B cell (primary cell): ENCODE measurements around the gene DENND5B. TPM values are rescaled to one million over a fixed set of nuclear protein-coding genes. Genes with fewer than 3 reads are reported as not detected.

Experiments
- ATAC-seq: fragments of 200-7000 bp; cut with Tn5 transposase; one replicate; pipeline ENCODE4 v1.10.0; 2021; ENCODE audit warnings: low read depth, mild to moderate bottlenecking, moderate number of reproducible peaks, moderate library complexity
- CTCF ChIA-PET: fragments of 350-600 bp; sonication (Branson Sonifier 250); formaldehyde crosslinking; loops from one replicate; lab custom pipeline; 2021; ENCODE audit warnings: antibody characterized with exemption, inconsistent platforms; lab: Charles Lee
- POLR2A ChIA-PET: fragments of 350-600 bp; sonication (Branson Sonifier 250); formaldehyde crosslinking; loops from one replicate; lab custom pipeline; 2021; ENCODE audit warnings: antibody characterized with exemption; lab: Charles Lee
- DNase-seq: peaks from one replicate; pipeline ENCODE4 v3.0.0; 2013
- H2AFZ ChIP-seq: 2 replicates; pipeline ENCODE4 v1.6.1; 2012; ENCODE audit warnings: mild to moderate bottlenecking, low read depth, low read length; ENCODE audit not compliant: insufficient read depth, poor library complexity, severe bottlenecking
- H3K27ac ChIP-seq, 2 donors: 1 replicate in 1 of 2; 2 replicates in 1 of 2; pipeline ENCODE4 v1.5.1; 2012 to 2013; ENCODE audit warnings: low read length in 2 of 2, mild to moderate bottlenecking in 2 of 2, moderate library complexity in 1 of 2
- H3K27me3 ChIP-seq, 4 experiments: fragments of 200-600 bp in 1 of 4; sonication (generic) in 1 of 4; replicated peaks in 1 of 4; 1 replicate in 2 of 4; 2 replicates in 2 of 4; pipeline versions ENCODE4 v1.6.1 to v1.7.0; 2013 to 2016; ENCODE audit warnings: low read length in 3 of 4, mild to moderate bottlenecking in 2 of 4, mixed read lengths in 1 of 4, moderate library complexity in 1 of 4; ENCODE audit not compliant: insufficient read depth in 4 of 4, control insufficient read depth in 3 of 4; ENCODE audit errors: control extremely low read depth in 1 of 4
- H3K36me3 ChIP-seq, 2 experiments: replicated peaks in 1 of 2; 1 replicate in 1 of 2; 2 replicates in 1 of 2; pipeline versions ENCODE4 v1.6.1 to v1.7.1; 2013; ENCODE audit warnings: low read length in 1 of 2; ENCODE audit not compliant: insufficient read depth in 2 of 2, control insufficient read depth in 1 of 2; ENCODE audit errors: control extremely low read depth in 1 of 2, extremely low read depth in 1 of 2
- H3K4me1 ChIP-seq, 2 donors: fragments of 200-600 bp in 1 of 2; sonication (generic) in 1 of 2; 1 replicate in 1 of 2; 2 replicates in 1 of 2; pipeline versions ENCODE4 v1.5.1 to v1.6.1; 2013 to 2017; ENCODE audit warnings: low read length in 2 of 2; ENCODE audit not compliant: control insufficient read depth in 2 of 2, insufficient read depth in 2 of 2
- H3K4me2 ChIP-seq: replicated peaks from 2 replicates; pipeline ENCODE3; 2012; ENCODE audit warnings: mild to moderate bottlenecking, low read depth, low read length; ENCODE audit not compliant: poor library complexity, severe bottlenecking
- H3K4me3 ChIP-seq, 5 experiments: fragments of 200-600 bp in 1 of 5; sonication (generic) in 1 of 5; 1 replicate in 3 of 5; 2 replicates in 2 of 5; pipeline versions ENCODE4 v1.5.1 to v1.7.0; 2011 to 2016; ENCODE audit warnings: low read length in 4 of 5, mild to moderate bottlenecking in 4 of 5, low read depth in 2 of 5, control low read depth in 1 of 5, moderate library complexity in 1 of 5; ENCODE audit not compliant: insufficient read depth in 1 of 5; ENCODE audit errors: control extremely low read depth in 1 of 5, extremely low read depth in 1 of 5
- H3K79me2 ChIP-seq: fragments of 200-600 bp; sonication (generic); one replicate; pipeline ENCODE4 v1.6.0; 2016; ENCODE audit warnings: low read length; ENCODE audit not compliant: control insufficient read depth, insufficient read depth
- H3K9ac ChIP-seq: fragments of 200-600 bp; sonication (generic); 2 replicates; pipeline ENCODE4 v1.6.1; 2017; ENCODE audit warnings: mild to moderate bottlenecking, low read length, moderate library complexity
- H3K9me3 ChIP-seq, 3 donors: one replicate each; pipeline versions ENCODE4 v1.6.1 to v1.7.1; 2013; ENCODE audit warnings: low read length in 2 of 3; ENCODE audit not compliant: control insufficient read depth in 2 of 3, insufficient read depth in 1 of 3; ENCODE audit errors: control extremely low read depth in 1 of 3
- H4K20me1 ChIP-seq: 2 replicates; pipeline ENCODE4 v1.6.0; 2012; ENCODE audit warnings: mild to moderate bottlenecking, low read length; ENCODE audit not compliant: insufficient read depth, control insufficient read depth, poor library complexity, severe bottlenecking
- H3K27ac Mint-ChIP-seq: one replicate; pipeline ENCODE4 v1.8.0; 2021; ENCODE audit warnings: mixed read lengths
- H3K27me3 Mint-ChIP-seq: one replicate; pipeline ENCODE4 v1.8.0; 2021; ENCODE audit warnings: mixed read lengths
- H3K4me1 Mint-ChIP-seq: one replicate; pipeline ENCODE4 v1.8.0; 2021; ENCODE audit warnings: mixed read lengths
- H3K4me3 Mint-ChIP-seq: one replicate; pipeline ENCODE4 v1.8.0; 2021; ENCODE audit warnings: mixed read lengths
- H3K9me3 Mint-ChIP-seq: one replicate; pipeline ENCODE4 v1.8.0; 2022; ENCODE audit warnings: mixed read lengths; ENCODE audit not compliant: insufficient read depth
- CTCF ChIP-seq: fragments of 200-600 bp; IDR thresholded peaks from one replicate; pipeline ENCODE4 v1.8.0; 2022; ENCODE audit warnings: antibody characterized with exemption, mild to moderate bottlenecking
- EZH2 ChIP-seq: IDR thresholded peaks from 2 replicates; pipeline ENCODE4 v1.6.1; 2012; ENCODE audit warnings: borderline replicate concordance, low read depth, mild to moderate bottlenecking, moderate library complexity, low read length; ENCODE audit not compliant: insufficient read depth, poor library complexity, severe bottlenecking
- WGBS: methylation state at CpG from one replicate; pipeline ENCODE4 v1.1.5; 2013; ENCODE audit warnings: missing lambda C conversion rate; ENCODE audit not compliant: insufficient coverage; 5-methylcytosine and 5-hydroxymethylcytosine counted together
- intact Hi-C: fragments of 100-400 bp; cut with micrococcal nuclease; formaldehyde crosslinking; loops from one replicate; pipeline ENCODE4 v1.10.0; 2022
- polyA plus RNA-seq: library from polyadenylated mRNA; depleted of rRNA; stranded (reverse); fragments of >200 nt; gene quantifications from 2 replicates; pipeline ENCODE4 v1.2.3, GENCODE V29; 2012
- total RNA-seq, 2 donors: library from RNA; stranded (reverse); fragments of 120-200 nt in 1 of 2; gene quantifications; 1 replicate in 1 of 2; 2 replicates in 1 of 2; pipeline versions ENCODE4 v1.2.3 to v1.2.4, GENCODE V29; 2013 to 2022

Gene DENND5B
- total and polyA plus RNA-seq, 2 donors (not counting 1 experiment from before 2014, with no cell fraction given) = 18.7 to 55.3 TPM

- Mint-ChIP-seq H3K4me1 (peaks cover 55% of the 10 kb centered on the region), H3K27me3 (no peaks in the 10 kb centered on the region), H3K9me3 (peaks cover 4% of the 10 kb centered on the region), H3K27ac (peak overlapping the region; percentile 50), H3K4me3 (no peak overlapping the region)
- no peak overlapping the region for H3K4me3 ChIP-seq
- TF ChIP-seq CTCF (no peak), EZH2 (no peak)
- peaks cover 84% of the 10 kb centered on the region for H3K79me2 ChIP-seq
- H3K9ac ChIP-seq = no peak overlapping the region
- ATAC-seq = no peak
- WGBS = no CpG with 5 or more reads among the region's 4 CpGs
- no peak overlapping the region for H3K27ac ChIP-seq
- H4K20me1 ChIP-seq = peaks cover 54% of the 10 kb centered on the region
- ChIA-PET POLR2A (no interaction called here), CTCF (interaction anchor here (1.1 kb wide), 1 partner anchor 10 kb away, joined by 4 read pairs; no protein-coding TSS in a partner anchor)
- peaks cover 5 to 13% of the 10 kb centered on the region in 2 donors for H3K4me1 ChIP-seq
- no peak for DNase-seq
- H3K27me3 ChIP-seq = no peaks in the 10 kb centered on the region
- H2AFZ ChIP-seq = no peak overlapping the region
- peaks cover 2 to 11% (median 9%) of the 10 kb centered on the region in 3 donors for H3K9me3 ChIP-seq
- H3K4me2 ChIP-seq = no peak overlapping the region
- H3K36me3 ChIP-seq = peaks cover 0 to 4% of the 10 kb centered on the region in 2 experiments
- intact Hi-C loops = no loop called here
Measured at GRCh38 chr12:31508436-31509150, 82.3 kb downstream of the DENND5B start.

GRCh38 chr12:31507966-31508365 is 83.0 kb downstream of the DENND5B start:
- peaks cover 54% of the 10 kb centered on the region for H4K20me1 ChIP-seq
- Mint-ChIP-seq H3K4me3 (no peak overlapping the region), H3K27me3 (no peaks in the 10 kb centered on the region), H3K27ac (no peak overlapping the region), H3K4me1 (peaks cover 55% of the 10 kb centered on the region), H3K9me3 (peaks cover 4% of the 10 kb centered on the region)
- peaks cover 2 to 12% of the 10 kb centered on the region in 2 donors for H3K4me1 ChIP-seq
- CTCF ChIA-PET = no interaction called here
- H3K36me3 ChIP-seq = peaks cover 0 to 4% of the 10 kb centered on the region in 2 experiments
- no peak overlapping the region for H3K4me2 ChIP-seq
- no peaks in the 10 kb centered on the region for H3K27me3 ChIP-seq
- H3K9me3 ChIP-seq = peaks cover 2 to 11% (median 9%) of the 10 kb centered on the region in 3 donors
- H3K79me2 ChIP-seq = peaks cover 78% of the 10 kb centered on the region
- POLR2A ChIA-PET = no interaction called here
- no peak overlapping the region for H3K27ac ChIP-seq
- intact Hi-C loops = no loop called here
- WGBS = 100% methylated on average over 1 of the region's 1 CpG
- TF ChIP-seq CTCF (no peak), EZH2 (no peak)
- ATAC-seq = no peak
- H3K4me3 ChIP-seq = no peak overlapping the region
- H2AFZ ChIP-seq = no peak overlapping the region
- H3K9ac ChIP-seq = no peak overlapping the region
- DNase-seq = no peak
